GM12865 (cell line): Measurements from ENCODE around the gene ENPP4.

Source experiments
- DNase-seq: peaks from one replicate; pipeline ENCODE4 v3.0.0; 2010; ENCODE audit warnings: low read depth
- H3K4me3 ChIP-seq: 2 replicates; pipeline ENCODE4 v1.5.1; 2011; ENCODE audit warnings: mild to moderate bottlenecking, low read depth, low read length, control low read depth
- CTCF ChIP-seq: IDR thresholded peaks from 2 replicates; pipeline ENCODE4 v1.5.1; 2011; ENCODE audit warnings: low read length, control low read depth, low read depth, inconsistent platforms; ENCODE audit not compliant: insufficient read depth; ENCODE audit errors: missing control alignments

Gene ENPP4

GRCh38 chr6:46175976-46176375 is 46.2 kb downstream of the ENPP4 start:
- no peak for TF ChIP-seq CTCF
- peak; percentile 5 for DNase-seq
- H3K4me3 ChIP-seq, result no peak overlapping the region

DNA sequence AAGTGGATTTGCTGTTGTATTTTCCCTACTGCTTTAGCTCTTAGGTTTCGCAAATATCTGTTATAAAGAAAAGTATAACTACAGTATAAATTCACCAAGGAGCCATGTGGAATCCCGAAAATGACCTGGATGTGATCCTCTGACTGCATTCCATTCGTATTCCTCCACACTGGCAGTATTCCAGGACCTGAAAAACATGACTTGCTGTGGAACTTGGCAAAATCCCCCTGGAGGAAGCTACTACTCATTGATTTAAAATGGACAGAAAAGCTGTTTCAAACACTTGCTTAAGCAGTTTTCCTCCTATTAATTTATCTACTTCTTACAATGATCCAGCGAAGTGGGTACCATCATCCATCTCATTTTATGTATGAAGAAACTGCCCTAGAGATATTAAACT is 54.3 kb downstream of the ENPP4 start:
- H3K4me3 ChIP-seq, result no peak overlapping the region
- no peak for DNase-seq
- TF ChIP-seq CTCF, result no peak

DNA sequence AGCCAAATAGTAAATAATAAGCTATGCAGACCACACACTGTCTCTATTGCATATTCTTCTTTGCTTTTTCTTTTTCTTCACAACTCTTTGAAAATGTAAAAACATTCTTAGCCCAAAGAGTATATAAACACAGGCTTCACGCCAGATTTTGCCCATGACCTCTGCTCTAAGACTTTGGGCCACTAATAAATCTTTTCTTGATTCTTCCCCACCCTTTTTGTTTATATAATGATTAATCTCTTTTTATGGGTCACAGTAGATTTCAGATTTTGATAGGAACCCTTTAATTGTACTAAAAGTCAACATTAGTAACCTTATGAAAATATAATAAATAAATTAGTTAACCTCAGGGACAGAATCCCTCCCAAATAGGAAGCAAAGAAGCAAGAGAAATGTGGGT is 56.8 kb downstream of the ENPP4 start:
- TF ChIP-seq CTCF, result no peak
- no peak overlapping the region for H3K4me3 ChIP-seq
- no peak for DNase-seq

- H3K4me3 ChIP-seq, result no peak overlapping the region
- no peak for DNase-seq
- TF ChIP-seq CTCF, result no peak
Observed at GRCh38 chr6:46189726-46190125, 59.9 kb downstream of the ENPP4 start.

DNA sequence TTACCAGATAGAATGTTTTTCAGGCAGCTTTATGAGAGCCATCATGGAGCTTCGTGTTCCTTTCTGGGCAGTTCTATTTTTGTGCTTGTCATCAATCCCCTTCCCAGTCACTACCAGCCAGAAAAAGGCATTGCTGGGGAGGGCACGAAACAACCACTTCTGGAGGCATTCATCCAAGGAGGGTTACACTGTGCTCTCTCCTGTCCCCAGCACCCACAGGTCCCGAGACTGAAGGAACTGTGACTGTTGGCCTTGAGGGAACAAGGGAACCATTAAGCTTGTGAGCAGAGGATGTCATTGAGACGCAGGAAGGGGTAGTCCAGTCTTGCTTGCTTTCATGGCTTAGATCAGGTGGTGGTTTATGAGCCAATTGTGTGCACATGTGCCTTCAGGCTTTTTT is 61.1 kb downstream of the ENPP4 start:
- no peak for TF ChIP-seq CTCF
- DNase-seq, result no peak
- no peak overlapping the region for H3K4me3 ChIP-seq

- H3K4me3 ChIP-seq, result no peak overlapping the region
- TF ChIP-seq CTCF, result no peak
- no peak for DNase-seq
Observed at GRCh38 chr6:46191961-46192360, 62.2 kb downstream of the ENPP4 start.
